Fibroblast of pulmonary artery (primary cell): Measurements from ENCODE around the gene OR10D3.
"Not testable (repeated sequence)": the region's sequence is repeated elsewhere in the genome, so short reads cannot be mapped to it uniquely, and the experiment has no call there.

Experiments
- DNase-seq: peaks from one replicate; pipeline ENCODE4 v3.0.0-alpha.2; 2010; ENCODE audit warnings: low read depth
- H3K4me3 ChIP-seq: replicated peaks from 2 replicates; pipeline ENCODE4 v1.5.1; 2011; ENCODE audit warnings: low read depth, mild to moderate bottlenecking, control low read depth, low read length, moderate library complexity
- TF ChIP-seq, protein P1 (sequence below): IDR thresholded peaks from 2 replicates; pipeline ENCODE4 v1.5.1; 2011; ENCODE audit warnings: mild to moderate bottlenecking, control low read depth, low read length, inconsistent platforms; ENCODE audit errors: missing control alignments

OR10D3 gene

DNA sequence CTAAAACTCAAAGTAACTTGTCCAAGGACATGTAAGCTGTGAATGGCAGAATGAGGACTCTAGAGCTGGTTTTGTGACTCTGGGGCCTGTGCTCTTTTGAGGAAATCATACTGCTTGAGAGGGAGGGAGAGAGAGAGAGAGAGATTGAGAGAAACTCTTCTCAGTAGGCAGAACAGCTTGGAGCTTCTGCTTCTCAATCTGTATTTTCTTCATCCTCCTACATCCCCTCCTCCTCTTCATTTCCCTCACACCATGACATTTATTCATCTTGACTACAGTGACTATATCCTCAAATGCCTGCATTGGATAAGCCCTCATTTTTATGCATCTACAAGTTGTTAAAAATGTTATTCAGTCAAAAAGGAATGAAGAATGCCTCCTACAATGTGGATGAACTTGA lies 23.7 kb upstream of the OR10D3 start:
- H3K4me3 ChIP-seq, result no peak overlapping the region
- TF ChIP-seq, protein P1, sequence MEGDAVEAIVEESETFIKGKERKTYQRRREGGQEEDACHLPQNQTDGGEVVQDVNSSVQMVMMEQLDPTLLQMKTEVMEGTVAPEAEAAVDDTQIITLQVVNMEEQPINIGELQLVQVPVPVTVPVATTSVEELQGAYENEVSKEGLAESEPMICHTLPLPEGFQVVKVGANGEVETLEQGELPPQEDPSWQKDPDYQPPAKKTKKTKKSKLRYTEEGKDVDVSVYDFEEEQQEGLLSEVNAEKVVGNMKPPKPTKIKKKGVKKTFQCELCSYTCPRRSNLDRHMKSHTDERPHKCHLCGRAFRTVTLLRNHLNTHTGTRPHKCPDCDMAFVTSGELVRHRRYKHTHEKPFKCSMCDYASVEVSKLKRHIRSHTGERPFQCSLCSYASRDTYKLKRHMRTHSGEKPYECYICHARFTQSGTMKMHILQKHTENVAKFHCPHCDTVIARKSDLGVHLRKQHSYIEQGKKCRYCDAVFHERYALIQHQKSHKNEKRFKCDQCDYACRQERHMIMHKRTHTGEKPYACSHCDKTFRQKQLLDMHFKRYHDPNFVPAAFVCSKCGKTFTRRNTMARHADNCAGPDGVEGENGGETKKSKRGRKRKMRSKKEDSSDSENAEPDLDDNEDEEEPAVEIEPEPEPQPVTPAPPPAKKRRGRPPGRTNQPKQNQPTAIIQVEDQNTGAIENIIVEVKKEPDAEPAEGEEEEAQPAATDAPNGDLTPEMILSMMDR, result no peak
- DNase-seq, result no peak

DNA sequence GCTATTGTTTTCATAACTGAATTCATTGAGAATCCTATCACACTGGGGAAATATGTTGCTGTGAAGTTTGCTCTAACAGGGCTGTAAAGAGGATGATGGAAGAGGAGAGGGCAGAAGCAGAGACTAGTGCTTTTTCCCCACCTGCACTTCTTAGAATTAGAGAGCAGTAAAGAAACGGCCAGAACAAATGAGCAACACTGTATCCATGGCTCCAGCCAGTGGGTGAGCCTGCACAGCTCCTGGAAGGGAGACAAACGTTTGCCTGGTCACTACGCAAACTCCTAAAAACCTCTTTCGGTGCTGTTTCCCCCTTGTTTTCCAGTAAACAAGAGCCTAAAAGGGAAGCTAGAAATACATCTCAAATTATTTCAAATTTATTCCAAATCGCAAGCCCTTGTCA lies 22.2 kb upstream of the OR10D3 start:
- H3K4me3 ChIP-seq, result no peak overlapping the region
- no peak for DNase-seq
- TF ChIP-seq, protein P1, result no peak

DNA sequence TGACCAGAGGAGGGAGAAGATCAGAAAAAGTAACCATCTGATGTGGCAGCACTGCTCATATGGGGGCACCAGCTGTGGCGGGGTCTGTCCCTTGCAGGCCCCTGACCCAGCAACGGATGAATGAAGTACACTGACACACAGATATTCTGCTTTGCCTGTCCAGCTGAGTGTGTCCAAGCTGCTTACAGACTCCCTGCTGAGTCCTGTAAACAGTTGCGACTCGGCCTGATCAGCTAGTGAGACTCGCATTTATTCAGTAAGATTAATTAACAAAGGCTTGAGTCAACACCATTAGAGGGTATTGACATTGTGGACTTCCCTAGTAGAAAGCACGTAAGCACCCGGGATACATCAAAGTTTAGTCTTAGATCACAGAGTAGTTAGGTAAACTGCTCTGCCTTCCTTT lies 15.3 kb upstream of the OR10D3 start:
- no peak overlapping the region for H3K4me3 ChIP-seq
- TF ChIP-seq, protein P1, result no peak
- DNase-seq, result no peak

DNA sequence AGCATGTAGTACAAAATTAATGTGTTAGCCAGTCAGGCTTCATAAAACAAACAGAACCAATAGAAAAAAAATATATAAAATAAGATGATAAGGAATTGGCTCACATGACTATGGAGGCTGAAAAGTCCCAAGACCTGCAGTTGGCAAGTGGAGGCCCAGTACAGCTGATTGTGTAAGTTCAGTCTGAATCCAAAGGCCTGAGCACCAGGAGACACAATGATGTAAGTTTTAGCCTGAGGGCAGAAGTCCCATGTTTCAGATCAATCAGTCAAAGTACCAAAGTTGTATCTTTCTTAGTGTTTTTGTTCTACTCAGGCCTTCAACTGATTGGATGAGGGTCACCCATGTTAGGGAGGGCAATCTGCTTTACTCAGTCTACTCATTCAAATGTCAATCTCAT lies 14.3 kb upstream of the OR10D3 start:
- TF ChIP-seq, protein P1, result no peak
- no peak overlapping the region for H3K4me3 ChIP-seq
- no peak for DNase-seq

DNA sequence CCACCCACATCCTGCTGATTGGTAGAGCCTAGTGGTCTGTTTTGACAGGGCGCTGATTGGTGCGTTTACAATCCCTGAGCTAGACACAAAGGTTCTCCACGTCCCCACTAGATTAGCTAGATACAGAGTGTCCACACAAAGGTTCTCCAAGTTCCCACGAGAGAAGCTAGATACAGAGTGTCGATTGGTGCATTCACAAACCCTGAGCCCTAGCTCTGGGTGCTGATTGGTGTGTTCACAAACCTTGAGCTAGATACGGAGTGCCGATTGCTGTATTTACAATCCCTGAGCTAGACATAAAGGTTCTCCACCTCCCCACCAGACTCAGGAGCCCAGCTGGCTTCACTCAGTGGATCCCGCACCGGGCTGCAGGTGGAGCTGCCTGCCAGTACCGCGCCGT lies 12.8 kb upstream of the OR10D3 start:
- not testable (repeated sequence) for H3K4me3 ChIP-seq

DNA sequence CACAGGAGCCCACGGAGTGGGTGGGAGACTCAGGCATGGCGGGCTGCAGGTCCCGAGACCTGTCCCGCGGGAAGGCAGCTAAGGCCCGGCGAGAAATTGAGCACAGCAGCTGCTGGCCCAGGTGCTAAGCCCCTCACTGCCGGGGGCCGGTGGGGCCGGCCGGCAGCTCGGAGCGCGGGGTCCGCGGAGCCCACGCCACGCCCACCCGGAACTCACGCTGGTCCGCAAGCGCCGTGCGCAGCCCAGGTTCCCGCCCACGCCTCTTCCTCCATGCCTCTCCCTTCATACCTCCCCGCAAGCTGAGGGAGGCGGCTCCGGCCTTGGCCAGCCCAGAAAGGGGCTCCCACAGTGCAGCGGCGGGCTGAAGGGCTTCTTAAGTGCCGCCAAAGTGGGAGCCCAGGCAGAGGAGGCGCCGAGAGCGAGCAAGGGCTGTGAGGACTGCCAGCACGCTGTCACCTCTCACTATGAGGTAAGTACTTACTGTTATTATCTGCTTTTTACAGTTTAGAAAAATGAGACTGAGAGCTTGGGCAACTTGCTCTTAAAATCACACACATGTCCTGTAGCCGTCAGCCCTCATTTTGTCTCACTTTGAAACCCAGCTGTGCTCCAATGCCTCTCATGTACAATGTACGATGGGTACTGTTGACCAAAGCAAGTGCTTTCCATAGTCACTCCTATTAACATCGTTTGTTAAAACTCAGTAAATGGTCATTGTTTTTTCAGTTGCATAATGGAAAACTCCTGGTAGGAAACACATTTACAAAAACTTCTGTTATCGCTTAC lies 12.2 kb upstream of the OR10D3 start:
- TF ChIP-seq, protein P1, result no peak
- H3K4me3 ChIP-seq, result no peak overlapping the region
- DNase-seq, result no peak

More for the DNA sequence above, 12.8 kb upstream of the OR10D3 start:
- DNase-seq, result not testable (repeated sequence)

DNA sequence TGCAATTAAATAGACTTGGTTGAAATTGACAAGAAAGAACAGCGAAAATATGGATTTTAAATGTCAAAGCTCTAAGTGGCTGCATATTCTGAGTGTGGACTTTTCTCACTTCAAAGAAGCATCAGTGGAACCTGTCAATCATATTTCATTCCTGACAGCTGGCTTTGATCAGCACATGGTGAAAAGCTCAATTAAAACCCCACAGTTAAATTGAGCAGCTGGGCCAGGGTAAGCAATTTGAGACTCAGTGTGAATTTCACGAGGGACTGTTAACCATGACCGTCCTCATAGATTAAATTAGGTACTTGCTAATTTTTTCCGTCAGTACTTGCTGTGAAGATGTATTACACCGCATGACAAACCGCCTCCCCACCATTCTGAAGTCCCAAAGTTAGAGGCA lies 11.0 kb upstream of the OR10D3 start:
- DNase-seq, result no peak
- H3K4me3 ChIP-seq, result no peak overlapping the region
- TF ChIP-seq, protein P1, result no peak
